ENCODE results near the gene CENPN.

- no peak for TF ChIP-seq EZH2 (IDR thresholded peaks at IDR 0.05; ENCODE audit: borderline replicate concordance)
- no peak for TF ChIP-seq EZH2phosphoT487 (IDR thresholded peaks at IDR 0.05; ENCODE audit: low read depth, severe bottlenecking, unreplicated experiment)
Measured at GRCh38 chr16:80985611-80986010, 21.4 kb upstream of the CENPN start.
